ENCODE data around the gene BRAF.
"Not testable (repeated sequence)": the region's sequence is repeated elsewhere in the genome, so short reads cannot be mapped to it uniquely, and the experiment has no call there.

Gene BRAF

DNA sequence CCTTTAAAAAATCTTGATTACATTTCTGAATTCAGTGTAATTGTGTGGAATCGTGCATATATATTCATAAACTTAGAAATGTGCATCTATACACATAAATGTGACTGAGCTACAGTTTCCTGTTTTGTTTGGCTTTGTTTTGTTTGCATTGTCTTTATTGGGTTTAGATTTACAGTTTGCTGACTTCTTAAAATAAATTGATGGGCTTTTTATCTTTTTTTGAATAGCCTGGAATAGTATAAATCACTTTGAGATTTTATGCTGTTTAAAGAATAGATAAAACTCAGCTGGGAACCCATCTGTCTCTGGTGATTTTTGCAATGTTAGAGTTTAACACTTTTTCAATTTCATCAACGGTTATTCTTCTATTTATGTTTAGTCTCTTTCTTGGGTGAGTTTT is 21.2 kb upstream of the BRAF start:
- no peak for TF ChIP-seq CTCF (IDR thresholded peaks at IDR 0.05; ENCODE audit: insufficient read depth, low read depth, low read length, missing control alignments)

GRCh38 chr7:140942242-140942641 is 17.5 kb upstream of the BRAF start:
- not testable (repeated sequence) for H3K4me3 ChIP-seq (ENCODE audit: low read length); DNase-seq (ENCODE audit: low read depth)

More for the DNA sequence above, 21.2 kb upstream of the BRAF start:
- DNase-seq (ENCODE audit: low read depth): no peak
- no peak overlapping the region for H3K4me3 ChIP-seq (ENCODE audit: low read length)

DNA sequence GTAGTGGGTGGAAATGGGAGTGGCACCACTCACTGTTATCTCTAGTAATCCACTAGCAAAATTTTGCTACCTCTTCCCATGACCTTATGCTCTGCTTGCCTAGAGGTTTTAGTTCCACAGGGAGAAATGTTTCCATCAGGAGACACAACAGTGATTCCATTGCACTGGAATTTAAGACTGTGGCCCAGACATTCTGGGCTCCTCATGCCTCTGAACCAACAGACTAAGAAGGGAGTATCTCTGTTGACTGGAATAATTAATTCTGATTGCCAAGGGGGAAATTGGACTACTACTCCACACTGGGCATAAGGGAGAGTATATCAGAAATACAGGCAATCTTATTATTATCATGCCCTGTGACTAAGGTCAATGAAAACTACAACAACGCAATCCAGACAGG is 16.2 kb upstream of the BRAF start:
- no peak overlapping the region for H3K4me3 ChIP-seq (ENCODE audit: low read length)
- TF ChIP-seq CTCF (IDR thresholded peaks at IDR 0.05; ENCODE audit: insufficient read depth, low read depth, low read length, missing control alignments): no peak
- no peak for DNase-seq (ENCODE audit: low read depth)

DNA sequence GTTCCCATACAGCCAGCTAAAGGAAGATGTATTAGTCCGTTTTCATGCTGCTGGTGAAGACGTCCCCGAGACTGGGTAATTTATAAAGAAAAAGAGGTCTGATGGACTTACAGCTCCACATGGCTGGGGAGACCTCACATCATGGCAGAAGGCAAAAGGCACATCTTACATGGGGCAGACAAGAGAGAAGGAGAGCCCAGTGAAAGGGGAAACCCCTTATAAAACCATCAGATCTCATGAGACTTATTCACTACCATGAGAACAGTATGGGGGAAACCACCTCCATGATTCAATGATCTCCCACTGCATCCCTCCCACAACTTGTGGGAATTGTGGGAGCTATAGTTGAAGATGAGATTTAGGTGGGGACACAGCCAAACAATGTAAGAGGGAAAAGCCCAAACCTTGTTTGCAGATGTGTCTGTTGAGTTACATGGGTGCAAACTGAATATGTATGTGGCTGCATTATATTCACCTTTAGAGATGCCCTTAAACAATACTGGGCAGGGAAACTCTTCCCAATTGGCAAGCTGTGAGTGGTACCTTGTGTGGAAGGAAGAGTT is 13.1 kb upstream of the BRAF start:
- no peak for TF ChIP-seq CTCF (IDR thresholded peaks at IDR 0.05; ENCODE audit: insufficient read depth, low read depth, low read length, missing control alignments)
- DNase-seq (ENCODE audit: low read depth): no peak

DNA sequence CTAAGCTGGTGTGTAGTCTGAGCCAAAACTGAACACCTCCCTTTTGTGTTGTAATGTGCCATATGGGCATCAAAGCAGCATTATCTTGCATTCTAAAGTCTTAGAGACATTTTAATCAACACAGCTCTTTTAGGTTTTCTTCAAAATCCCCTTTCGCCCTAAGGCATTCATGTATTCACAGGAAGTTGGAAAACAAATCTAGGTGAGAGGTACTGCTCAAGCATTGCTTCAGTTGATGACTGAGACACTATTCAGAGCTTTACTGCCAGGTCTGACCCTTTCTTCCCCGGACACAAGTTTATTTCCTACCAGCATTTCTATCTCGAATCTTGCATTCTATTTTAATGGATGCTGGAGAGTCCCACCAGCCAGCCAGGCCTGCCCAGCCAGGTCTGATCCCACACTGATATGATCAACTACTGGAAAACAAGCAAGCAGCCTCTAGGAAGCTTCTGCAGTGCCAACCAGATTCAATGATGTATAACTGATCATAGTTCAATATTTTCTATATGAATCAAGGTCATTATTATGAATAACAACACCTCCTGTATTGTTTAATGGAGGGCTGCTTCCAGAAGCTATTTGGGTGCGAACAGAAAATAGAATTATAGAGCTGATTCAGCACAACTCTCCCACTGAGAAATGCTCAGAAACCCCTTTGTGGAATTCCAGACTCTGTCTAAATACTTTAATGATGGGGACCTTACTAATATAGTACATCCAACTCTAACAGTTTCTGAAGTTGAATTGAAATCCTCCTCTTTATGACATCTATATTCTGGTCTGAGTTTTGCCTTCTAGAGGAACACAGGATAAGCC is 4.0 kb upstream of the BRAF start:
- no peak overlapping the region for H3K4me3 ChIP-seq (ENCODE audit: low read length)
- peak; percentile 72 for DNase-seq (ENCODE audit: low read depth)
- no peak for TF ChIP-seq CTCF (IDR thresholded peaks at IDR 0.05; ENCODE audit: insufficient read depth, low read depth, low read length, missing control alignments)

More for the DNA sequence above, 13.1 kb upstream of the BRAF start:
- no peak overlapping the region for H3K4me3 ChIP-seq (ENCODE audit: low read length)

- H3K4me3 ChIP-seq (ENCODE audit: low read length); DNase-seq (ENCODE audit: low read depth): not testable (repeated sequence)
Measured at GRCh38 chr7:140927945-140928344, 3.2 kb upstream of the BRAF start.

- no peak overlapping the region for H3K4me3 ChIP-seq (ENCODE audit: low read length)
- TF ChIP-seq CTCF (IDR thresholded peaks at IDR 0.05; ENCODE audit: insufficient read depth, low read depth, low read length, missing control alignments): no peak
- DNase-seq (ENCODE audit: low read depth): no peak
Measured at GRCh38 chr7:140927351-140927750, 2.6 kb upstream of the BRAF start.
